ENCODE results near the gene TBXT.
A peak's percentile ranks its signal among the peaks of the same experiment; 100 is the strongest.

The TBXT gene

DNA sequence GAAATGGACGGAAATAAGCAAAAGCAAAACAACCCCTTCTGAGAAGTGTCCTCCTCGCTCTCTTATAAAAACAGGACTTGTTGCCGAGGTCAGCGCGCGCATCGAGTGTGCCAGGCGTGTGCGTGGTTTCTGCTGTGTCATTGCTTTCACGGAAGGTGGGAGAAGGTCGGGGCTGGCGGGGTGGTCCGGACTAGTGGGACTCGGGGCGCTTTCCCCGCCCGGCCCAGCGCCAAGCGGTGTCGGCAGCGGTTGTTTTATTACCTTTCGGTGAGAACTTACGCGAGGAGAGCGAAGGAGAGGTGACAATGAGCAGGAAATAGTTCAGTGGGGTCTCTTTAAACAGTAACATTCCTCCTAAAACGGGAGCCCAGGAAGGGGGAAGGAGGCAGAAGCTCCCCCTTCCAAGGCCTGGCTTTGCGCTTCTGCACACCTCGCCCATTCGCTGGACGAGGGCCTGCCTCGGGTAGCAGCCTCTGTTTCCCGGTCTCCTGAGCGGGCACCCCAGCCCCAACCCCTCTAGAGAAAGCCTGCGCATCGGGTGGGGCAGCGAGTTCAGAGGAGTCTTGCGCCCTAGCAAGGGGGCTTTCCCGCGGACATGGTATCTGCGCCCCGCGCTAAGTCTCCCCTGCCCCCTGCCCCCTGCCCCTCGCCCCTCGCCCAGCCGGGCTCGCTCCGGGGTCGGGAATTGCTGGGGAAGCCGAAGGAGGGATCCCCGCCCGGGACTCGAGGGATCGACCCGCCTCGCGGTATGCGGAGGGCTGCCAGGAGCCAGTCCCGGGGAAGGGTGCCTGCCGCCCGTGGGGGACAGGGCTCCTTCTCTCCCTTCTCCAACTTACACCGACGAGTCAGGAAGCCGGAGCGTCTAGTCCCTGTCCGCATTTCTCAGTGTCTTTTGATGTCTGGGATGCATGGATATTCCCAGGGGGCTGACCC lies 1.2 kb upstream of the TBXT start:
- Histone ChIP-seq H3K4me3 (replicated peaks; ENCODE audit: low read depth, low read length) (peak overlapping the region; percentile 66), H3K27me3 (replicated peaks; ENCODE audit: control insufficient read depth, insufficient read depth, low read length) (no peaks in the 10 kb centered on the region), H3K36me3 (ENCODE audit: control insufficient read depth, insufficient read depth, low read length) (peaks cover 3% of the 10 kb centered on the region; the same call in 1 of the 2 replicates)
- TF ChIP-seq, protein P1, sequence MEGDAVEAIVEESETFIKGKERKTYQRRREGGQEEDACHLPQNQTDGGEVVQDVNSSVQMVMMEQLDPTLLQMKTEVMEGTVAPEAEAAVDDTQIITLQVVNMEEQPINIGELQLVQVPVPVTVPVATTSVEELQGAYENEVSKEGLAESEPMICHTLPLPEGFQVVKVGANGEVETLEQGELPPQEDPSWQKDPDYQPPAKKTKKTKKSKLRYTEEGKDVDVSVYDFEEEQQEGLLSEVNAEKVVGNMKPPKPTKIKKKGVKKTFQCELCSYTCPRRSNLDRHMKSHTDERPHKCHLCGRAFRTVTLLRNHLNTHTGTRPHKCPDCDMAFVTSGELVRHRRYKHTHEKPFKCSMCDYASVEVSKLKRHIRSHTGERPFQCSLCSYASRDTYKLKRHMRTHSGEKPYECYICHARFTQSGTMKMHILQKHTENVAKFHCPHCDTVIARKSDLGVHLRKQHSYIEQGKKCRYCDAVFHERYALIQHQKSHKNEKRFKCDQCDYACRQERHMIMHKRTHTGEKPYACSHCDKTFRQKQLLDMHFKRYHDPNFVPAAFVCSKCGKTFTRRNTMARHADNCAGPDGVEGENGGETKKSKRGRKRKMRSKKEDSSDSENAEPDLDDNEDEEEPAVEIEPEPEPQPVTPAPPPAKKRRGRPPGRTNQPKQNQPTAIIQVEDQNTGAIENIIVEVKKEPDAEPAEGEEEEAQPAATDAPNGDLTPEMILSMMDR (IDR thresholded peaks at IDR 0.05; ENCODE audit: insufficient read depth, low read length, poor library complexity, severe bottlenecking): no peak
- DNase-seq (ENCODE audit: extremely low read depth, insufficient read length): no peak

DNA sequence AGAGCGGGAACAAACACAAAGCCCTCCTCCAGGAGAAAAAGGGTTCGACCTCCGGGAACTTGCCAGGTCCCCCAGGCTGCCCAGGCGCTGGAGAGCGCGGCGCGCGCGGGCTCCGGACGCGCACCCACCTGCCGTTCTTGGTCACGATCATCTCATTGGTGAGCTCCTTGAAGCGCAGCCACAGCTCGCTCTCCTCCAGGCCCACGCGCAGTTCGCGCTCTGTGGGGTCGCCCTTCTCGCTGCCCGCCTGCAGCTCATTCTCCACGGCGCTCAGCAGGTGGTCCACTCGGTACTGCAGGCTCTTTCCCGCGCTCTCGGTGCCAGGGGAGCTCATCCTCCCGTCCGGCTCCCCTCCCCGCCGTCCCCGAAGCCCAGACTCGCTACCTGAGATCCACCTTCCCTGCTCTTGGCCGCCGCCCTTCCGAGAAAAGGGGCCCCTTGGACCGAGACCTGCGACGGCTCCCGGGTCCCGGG lies 356 bp downstream of the TBXT start:
- peak; percentile 30 for DNase-seq (ENCODE audit: extremely low read depth, insufficient read length)

DNA sequence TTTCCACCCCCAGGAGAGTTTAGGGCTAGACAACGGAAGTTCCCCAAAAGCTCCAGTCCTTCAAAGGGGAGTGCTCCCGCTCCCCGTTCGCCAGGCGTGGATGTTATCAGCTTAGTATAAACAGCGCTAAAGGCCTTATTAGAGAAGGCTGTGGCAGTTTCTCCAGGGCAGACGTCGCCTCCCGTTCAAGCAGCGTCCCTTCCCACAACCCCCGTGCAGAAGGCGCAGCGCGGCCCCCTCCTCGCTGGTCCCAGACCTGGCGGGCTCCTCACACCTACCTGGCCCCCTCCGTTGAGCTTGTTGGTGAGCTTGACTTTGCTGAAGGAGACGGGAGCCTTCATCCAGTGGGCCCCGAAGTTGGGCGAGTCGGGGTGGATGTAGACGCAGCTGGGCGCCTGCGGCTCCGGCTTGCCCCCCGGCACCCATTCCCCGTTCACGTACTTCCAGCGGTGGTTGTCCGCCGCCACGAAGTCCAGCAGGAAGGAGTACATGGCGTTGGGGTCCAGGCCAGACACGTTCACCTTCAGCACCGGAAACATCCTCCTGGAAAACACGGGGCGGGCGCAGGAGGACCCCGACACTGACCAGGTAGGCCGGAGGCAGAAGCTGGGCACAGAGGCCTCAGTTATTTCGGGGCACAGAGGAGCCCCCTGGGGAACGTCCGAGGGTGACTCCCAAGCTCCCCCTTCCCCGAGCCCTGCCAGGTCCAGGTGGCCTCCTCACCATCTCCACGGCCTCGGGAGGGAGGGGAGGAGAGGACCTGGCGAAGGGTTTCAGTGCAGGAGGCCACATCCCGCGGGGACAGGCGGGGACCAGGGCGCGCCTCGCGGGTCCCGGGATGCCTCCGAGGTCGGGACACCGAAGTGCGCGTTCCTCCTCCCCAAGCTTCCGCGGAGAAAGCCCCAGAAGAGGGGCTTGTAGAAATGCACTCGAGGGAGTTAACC lies 1.1 kb downstream of the TBXT start:
- TF ChIP-seq, protein P1 (IDR thresholded peaks at IDR 0.05; ENCODE audit: insufficient read depth, low read length, poor library complexity, severe bottlenecking): no peak
- Histone ChIP-seq H3K36me3 (ENCODE audit: control insufficient read depth, insufficient read depth, low read length) (peaks cover 18% of the 10 kb centered on the region), H3K4me3 (replicated peaks; ENCODE audit: low read depth, low read length) (peak overlapping the region; percentile 66), H3K27me3 (replicated peaks; ENCODE audit: control insufficient read depth, insufficient read depth, low read length) (no peaks in the 10 kb centered on the region)
- DNase-seq (ENCODE audit: extremely low read depth, insufficient read length): no peak

More for the DNA sequence above, 356 bp downstream of the TBXT start:
- H3K4me3 ChIP-seq (replicated peaks; ENCODE audit: low read depth, low read length): peak overlapping the region; percentile 66
- TF ChIP-seq, protein P1 (IDR thresholded peaks at IDR 0.05; ENCODE audit: insufficient read depth, low read length, poor library complexity, severe bottlenecking): no peak
- peaks cover 13% of the 10 kb centered on the region for H3K36me3 ChIP-seq (ENCODE audit: control insufficient read depth, insufficient read depth, low read length)
- H3K27me3 ChIP-seq (replicated peaks; ENCODE audit: control insufficient read depth, insufficient read depth, low read length): no peaks in the 10 kb centered on the region

DNA sequence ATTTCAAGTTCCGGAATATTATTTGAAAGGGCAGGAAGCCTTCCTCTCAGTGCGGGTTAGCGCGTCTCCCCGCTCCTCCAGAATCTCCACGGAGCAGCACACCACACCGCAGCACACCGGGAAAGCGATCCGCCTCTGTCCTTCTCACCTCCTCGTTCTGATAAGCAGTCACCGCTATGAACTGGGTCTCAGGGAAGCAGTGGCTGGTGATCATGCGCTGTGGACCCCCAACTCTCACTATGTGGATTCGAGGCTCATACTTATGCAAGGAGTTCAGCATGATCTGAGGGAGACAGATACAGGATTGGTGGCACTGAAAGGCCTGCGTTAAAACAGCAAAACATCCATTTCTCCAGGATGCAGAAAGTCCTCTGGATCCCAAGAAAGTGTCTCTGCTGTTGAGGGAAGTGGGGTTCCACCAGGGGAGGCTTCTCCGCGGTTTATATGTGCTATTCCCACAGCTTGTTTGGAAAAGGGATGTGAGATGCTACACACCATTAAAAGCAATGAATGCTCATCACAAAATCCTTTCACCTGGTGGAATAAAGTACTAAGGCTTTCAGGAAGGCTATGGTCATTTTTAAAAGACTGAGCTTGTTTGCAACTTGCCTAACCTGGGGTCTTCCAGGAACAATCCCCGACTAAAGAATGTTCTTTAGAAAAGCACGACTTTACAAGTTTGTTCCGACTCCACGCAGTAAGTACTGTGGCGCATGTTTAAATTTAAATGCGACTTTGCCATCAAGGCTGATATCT lies 1.9 kb downstream of the TBXT start:
- no peaks in the 10 kb centered on the region for H3K27me3 ChIP-seq (replicated peaks; ENCODE audit: control insufficient read depth, insufficient read depth, low read length)

More for the DNA sequence above, 1.9 kb downstream of the TBXT start:
- Histone ChIP-seq H3K4me3 (replicated peaks; ENCODE audit: low read depth, low read length) (peak overlapping the region; percentile 66), H3K36me3 (ENCODE audit: control insufficient read depth, insufficient read depth, low read length) (peaks cover 18% of the 10 kb centered on the region)
- TF ChIP-seq, protein P1 (IDR thresholded peaks at IDR 0.05; ENCODE audit: insufficient read depth, low read length, poor library complexity, severe bottlenecking): no peak
- no peak for DNase-seq (ENCODE audit: extremely low read depth, insufficient read length)

Data from GM06990 (cell line).